H9 (cell line): ENCODE measurements around the gene NVL. TPM values are rescaled to one million over a fixed set of nuclear protein-coding genes. Genes with fewer than 3 reads are reported as not detected.
A peak's percentile ranks its signal among the peaks of the same experiment; 100 is the strongest.

Experiments used
- DNase-seq: peaks from one replicate; pipeline ENCODE4 v3.0.0-alpha.2; 2017
- H2AFZ ChIP-seq: one replicate; pipeline ENCODE4 v1.6.1; 2013; ENCODE audit warnings: mild to moderate bottlenecking, low read length, control low read depth, moderate library complexity
- H2AK5ac ChIP-seq: 2 replicates; pipeline ENCODE4 v1.6.1; 2013; ENCODE audit warnings: low read length, control low read depth, mixed read lengths; ENCODE audit not compliant: insufficient read length
- H2BK120ac ChIP-seq: one replicate; pipeline ENCODE4 v1.6.1; 2013; ENCODE audit warnings: low read depth, mild to moderate bottlenecking, low read length, control low read depth, inconsistent platforms; ENCODE audit not compliant: poor library complexity, severe bottlenecking
- H2BK12ac ChIP-seq: 2 replicates; pipeline ENCODE4 v1.6.1; 2013; ENCODE audit warnings: low read length, control low read depth, mixed read lengths, low read depth; ENCODE audit not compliant: insufficient read length
- H2BK15ac ChIP-seq: 2 replicates; pipeline ENCODE4 v1.6.1; 2013; ENCODE audit warnings: low read depth, low read length, control low read depth
- H2BK20ac ChIP-seq: one replicate; pipeline ENCODE4 v1.6.1; 2013; ENCODE audit warnings: low read depth, mild to moderate bottlenecking, low read length, control low read depth, inconsistent platforms; ENCODE audit not compliant: poor library complexity, severe bottlenecking
- H2BK5ac ChIP-seq: 2 replicates; pipeline ENCODE4 v1.6.1; 2013; ENCODE audit warnings: low read length, control low read depth, mixed read lengths; ENCODE audit not compliant: insufficient read length
- H3K14ac ChIP-seq: 2 replicates; pipeline ENCODE4 v1.6.1; 2013; ENCODE audit warnings: low read length, control low read depth; ENCODE audit not compliant: insufficient read depth
- H3K18ac ChIP-seq: 2 replicates; pipeline ENCODE4 v1.6.1; 2013; ENCODE audit warnings: low read depth, mild to moderate bottlenecking, mixed read lengths, low read length, control low read depth; ENCODE audit not compliant: insufficient read length
- H3K23ac ChIP-seq: 2 replicates; pipeline ENCODE4 v1.6.1; 2013; ENCODE audit warnings: low read length, control low read depth, mixed read lengths, low read depth; ENCODE audit not compliant: insufficient read length
- H3K23me2 ChIP-seq: 2 replicates; pipeline ENCODE4 v1.6.1; 2013; ENCODE audit warnings: low read depth, mild to moderate bottlenecking, mixed read lengths, low read length, control low read depth; ENCODE audit not compliant: insufficient read length, poor library complexity, severe bottlenecking
- H3K27ac ChIP-seq: 2 replicates; pipeline ENCODE4 v1.5.1; 2013; ENCODE audit warnings: low read length, control low read depth, mixed read lengths, low read depth; ENCODE audit not compliant: insufficient read length
- H3K27me3 ChIP-seq: 2 replicates; pipeline ENCODE4 v1.6.1; 2013; ENCODE audit warnings: low read length, control low read depth, inconsistent platforms; ENCODE audit not compliant: insufficient read depth
- H3K4ac ChIP-seq: 2 replicates; pipeline ENCODE4 v1.6.1; 2013; ENCODE audit warnings: low read depth, mild to moderate bottlenecking, control low read depth, inconsistent platforms, low read length, moderate library complexity
- H3K4me1 ChIP-seq: 2 replicates; pipeline ENCODE4 v1.6.1; 2013; ENCODE audit warnings: low read length, control low read depth, inconsistent platforms; ENCODE audit not compliant: insufficient read depth
- H3K4me2 ChIP-seq: 2 replicates; pipeline ENCODE4 v1.6.1; 2013; ENCODE audit warnings: low read length, control low read depth, mixed read lengths; ENCODE audit not compliant: insufficient read length, insufficient read depth
- H3K56ac ChIP-seq: 2 replicates; pipeline ENCODE4 v1.6.1; 2013; ENCODE audit warnings: low read depth, mild to moderate bottlenecking, mixed read lengths, low read length, control low read depth; ENCODE audit not compliant: insufficient read length
- H3K79me1 ChIP-seq: 2 replicates; pipeline ENCODE4 v1.6.1; 2013; ENCODE audit warnings: low read depth, mild to moderate bottlenecking, moderate library complexity, low read length, control low read depth, inconsistent platforms; ENCODE audit not compliant: insufficient read depth, poor library complexity, severe bottlenecking
- H3K79me2 ChIP-seq: 2 replicates; pipeline ENCODE4 v1.6.1; 2013; ENCODE audit warnings: low read length, control low read depth, inconsistent platforms; ENCODE audit not compliant: insufficient read depth
- H3K9ac ChIP-seq: 2 replicates; pipeline ENCODE4 v1.6.1; 2013; ENCODE audit warnings: low read length, control low read depth, mixed read lengths; ENCODE audit not compliant: insufficient read length; ENCODE audit errors: extremely low read depth
- H3K9me3 ChIP-seq: one replicate; pipeline ENCODE4 v1.6.1; 2013; ENCODE audit warnings: low read depth, low read length, inconsistent platforms; ENCODE audit not compliant: control insufficient read depth
- H3T11ph ChIP-seq: one replicate; pipeline ENCODE4 v1.6.1; 2013; ENCODE audit warnings: mild to moderate bottlenecking, low read length, control low read depth, inconsistent platforms
- H4K20me1 ChIP-seq: one replicate; pipeline ENCODE4 v1.6.1; 2013; ENCODE audit not compliant: control insufficient read depth, insufficient read length, insufficient read depth
- H4K5ac ChIP-seq: 2 replicates; pipeline ENCODE4 v1.6.1; 2013; ENCODE audit warnings: low read depth, mild to moderate bottlenecking, mixed read lengths, low read length, control low read depth; ENCODE audit not compliant: insufficient read length
- H4K8ac ChIP-seq: replicated peaks from 2 replicates; pipeline ENCODE4 v1.6.1; 2013; ENCODE audit warnings: low read length, control low read depth, mixed read lengths, low read depth; ENCODE audit not compliant: insufficient read length
- H4K91ac ChIP-seq: 2 replicates; pipeline ENCODE4 v1.6.1; 2013; ENCODE audit warnings: low read depth, mild to moderate bottlenecking, moderate library complexity, mixed read lengths, low read length, control low read depth; ENCODE audit not compliant: insufficient read length
- H3K27ac Mint-ChIP-seq, 3 experiments: 2 replicates in 2 of 3; 3 replicates in 1 of 3; pipeline ENCODE4 v1.8.0; 2020 to 2021; ENCODE audit warnings: mixed read lengths in 3 of 3, mild to moderate bottlenecking in 1 of 3, moderate library complexity in 1 of 3
- H3K27me3 Mint-ChIP-seq: 2 replicates; pipeline ENCODE4 v1.8.0; 2021; ENCODE audit warnings: low read depth, mild to moderate bottlenecking, moderate library complexity, mixed read lengths
- H3K36me3 Mint-ChIP-seq, 3 experiments: 2 replicates in 2 of 3; 3 replicates in 1 of 3; pipeline ENCODE4 v1.8.0; 2020 to 2021; ENCODE audit warnings: low read depth in 3 of 3, mixed read lengths in 3 of 3; ENCODE audit not compliant: insufficient read depth in 1 of 3
- H3K4me1 Mint-ChIP-seq, 2 experiments: 2 replicates each; pipeline ENCODE4 v1.8.0; 2020; ENCODE audit warnings: mixed read lengths in 2 of 2
- H3K4me3 Mint-ChIP-seq, 2 experiments: 2 replicates in 1 of 2; 3 replicates in 1 of 2; pipeline ENCODE4 v1.8.0; 2020 to 2021; ENCODE audit warnings: mild to moderate bottlenecking in 2 of 2, mixed read lengths in 2 of 2, moderate library complexity in 1 of 2
- H3K9me3 Mint-ChIP-seq, 2 experiments: 2 replicates in 1 of 2; 3 replicates in 1 of 2; pipeline ENCODE4 v1.8.0; 2020; ENCODE audit warnings: mild to moderate bottlenecking in 2 of 2, mixed read lengths in 2 of 2, moderate library complexity in 1 of 2
- WGBS: extraction: QIAGEN DNeasy Blood & Tissue Kit; methylation state at CpG from one replicate; pipeline ENCODE4 v1.1.7; 2013; ENCODE audit warnings: missing lambda C conversion rate, low lambda C conversion rate, mixed read lengths; ENCODE audit not compliant: insufficient read length; ENCODE audit errors: extremely low coverage; 5-methylcytosine and 5-hydroxymethylcytosine counted together
- total RNA-seq: library from RNA; stranded (reverse); gene quantifications from 2 replicates; pipeline ENCODE4 v1.2.1, GENCODE V29; 2021
- TF ChIP-seq, protein P1 (sequence below): fragments of 200-600 bp; sonication (generic); conservative IDR thresholded peaks from 3 replicates; pipeline ENCODE4 v1.8.0; 2021; ENCODE audit warnings: antibody characterized with exemption, mild to moderate bottlenecking

The NVL gene
- total RNA-seq, 1 experiment from 2014 or later = 66.9 TPM

DNA sequence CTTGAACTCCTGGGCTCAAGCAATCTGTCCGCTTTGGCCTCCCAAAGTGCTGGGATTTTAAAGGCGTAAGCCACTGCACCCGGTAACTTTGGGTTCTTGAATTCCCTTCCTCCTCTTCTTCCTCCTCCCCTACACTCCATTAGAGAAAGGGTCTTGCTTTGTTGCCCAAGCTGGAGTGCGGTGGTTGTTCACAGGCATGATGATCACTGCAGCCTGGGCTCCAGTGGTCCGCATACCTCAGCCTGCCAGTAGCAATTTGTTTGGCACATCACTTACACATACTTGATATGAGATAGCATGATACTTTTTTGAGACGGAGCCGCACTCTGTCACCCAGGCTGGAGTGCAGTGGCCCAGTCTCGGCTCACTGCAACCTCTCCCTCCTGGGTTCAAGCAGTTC lies 144.8 kb downstream of the NVL start:
- Mint-ChIP-seq H3K4me1 (peaks cover 25 to 37% of the 10 kb centered on the region in 2 experiments), H3K27ac (peak overlapping the region; percentile 56 to 94 (median 68); a peak in 4 of 7 replicates), H3K27me3 (no peaks in the 10 kb centered on the region; the same call in 1 of the 2 replicates), H3K4me3 (peak overlapping the region; percentile 82 to 86; a peak in 4 of 5 replicates), H3K9me3 (peaks cover 3 to 4% of the 10 kb centered on the region in 2 experiments; a peak in 2 of 5 replicates), H3K36me3 (peaks cover 31 to 47% (median 37%) of the 10 kb centered on the region in 3 experiments)
- no peaks in the 10 kb centered on the region for H3K79me1 ChIP-seq
- no peak overlapping the region for H2BK15ac ChIP-seq
- no peak overlapping the region for H3K9ac ChIP-seq
- TF ChIP-seq, protein P1, sequence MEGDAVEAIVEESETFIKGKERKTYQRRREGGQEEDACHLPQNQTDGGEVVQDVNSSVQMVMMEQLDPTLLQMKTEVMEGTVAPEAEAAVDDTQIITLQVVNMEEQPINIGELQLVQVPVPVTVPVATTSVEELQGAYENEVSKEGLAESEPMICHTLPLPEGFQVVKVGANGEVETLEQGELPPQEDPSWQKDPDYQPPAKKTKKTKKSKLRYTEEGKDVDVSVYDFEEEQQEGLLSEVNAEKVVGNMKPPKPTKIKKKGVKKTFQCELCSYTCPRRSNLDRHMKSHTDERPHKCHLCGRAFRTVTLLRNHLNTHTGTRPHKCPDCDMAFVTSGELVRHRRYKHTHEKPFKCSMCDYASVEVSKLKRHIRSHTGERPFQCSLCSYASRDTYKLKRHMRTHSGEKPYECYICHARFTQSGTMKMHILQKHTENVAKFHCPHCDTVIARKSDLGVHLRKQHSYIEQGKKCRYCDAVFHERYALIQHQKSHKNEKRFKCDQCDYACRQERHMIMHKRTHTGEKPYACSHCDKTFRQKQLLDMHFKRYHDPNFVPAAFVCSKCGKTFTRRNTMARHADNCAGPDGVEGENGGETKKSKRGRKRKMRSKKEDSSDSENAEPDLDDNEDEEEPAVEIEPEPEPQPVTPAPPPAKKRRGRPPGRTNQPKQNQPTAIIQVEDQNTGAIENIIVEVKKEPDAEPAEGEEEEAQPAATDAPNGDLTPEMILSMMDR = no peak
- no peaks in the 10 kb centered on the region for H4K20me1 ChIP-seq
- DNase-seq = no peak
- no peak overlapping the region for H3K18ac ChIP-seq
- no peak overlapping the region for H2AFZ ChIP-seq
- no peak overlapping the region for H3T11ph ChIP-seq
- H4K5ac ChIP-seq = no peak overlapping the region
- H2AK5ac ChIP-seq = no peak overlapping the region
- H3K9me3 ChIP-seq = no peaks in the 10 kb centered on the region
- H2BK5ac ChIP-seq = no peak overlapping the region
- H3K79me2 ChIP-seq = peaks cover 22% of the 10 kb centered on the region; the same call in 1 of the 2 replicates
- H2BK12ac ChIP-seq = no peak overlapping the region
- no peaks in the 10 kb centered on the region for H3K4me1 ChIP-seq
- peaks cover 11% of the 10 kb centered on the region for H3K23me2 ChIP-seq
- H3K14ac ChIP-seq = no peak overlapping the region
- no peak overlapping the region for H3K4ac ChIP-seq
- WGBS = no CpG with 5 or more reads among the region's 8 CpGs
- H2BK120ac ChIP-seq = no peak overlapping the region
- no peak overlapping the region for H3K27ac ChIP-seq
- no peaks in the 10 kb centered on the region for H3K27me3 ChIP-seq
- H4K91ac ChIP-seq = no peak overlapping the region
- H2BK20ac ChIP-seq = no peak overlapping the region
- H3K56ac ChIP-seq = no peak overlapping the region
- no peak overlapping the region for H3K4me2 ChIP-seq
- no peak overlapping the region for H3K23ac ChIP-seq
- no peak overlapping the region for H4K8ac ChIP-seq
